CD4-positive, alpha-beta T cell treated with Interleukin-6 at 100 ng/mL for 8 hours (primary cell): ENCODE measurements around the gene OR2W3.
A peak's percentile ranks its signal among the peaks of the same experiment; 100 is the strongest.

Experiments used
- DNase-seq: peaks from one replicate; pipeline ENCODE4 v3.0.0-alpha.2; 2020; ENCODE audit warnings: mixed read lengths, low spot score

Gene OR2W3

DNA sequence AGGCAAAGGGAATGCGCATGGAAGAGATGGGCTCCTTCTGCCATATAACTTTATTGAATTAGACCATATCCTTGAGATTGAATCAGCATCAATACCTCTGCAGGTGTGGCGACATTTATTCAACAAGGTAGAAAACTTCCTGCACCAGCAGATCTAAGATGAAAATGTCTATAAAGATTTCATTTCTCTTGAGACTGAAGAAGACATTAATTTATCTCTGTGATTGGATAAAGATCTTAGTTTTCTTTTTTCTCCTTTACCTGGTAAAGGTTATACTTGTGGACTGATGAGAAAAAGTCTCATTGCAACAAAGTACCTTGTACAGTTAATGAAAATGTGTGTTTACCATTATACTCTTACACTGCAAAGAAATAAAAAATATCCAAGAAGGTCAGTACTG is 24.6 kb downstream of the OR2W3 start, which contains the start of gene OR2T8:
Gene OR2T8, plus strand, starts transcription at position 301 of the 400 bp plus-strand sequence. CDS start 766 bp downstream, outside the sequence.
- DNase-seq, result no peak

DNA sequence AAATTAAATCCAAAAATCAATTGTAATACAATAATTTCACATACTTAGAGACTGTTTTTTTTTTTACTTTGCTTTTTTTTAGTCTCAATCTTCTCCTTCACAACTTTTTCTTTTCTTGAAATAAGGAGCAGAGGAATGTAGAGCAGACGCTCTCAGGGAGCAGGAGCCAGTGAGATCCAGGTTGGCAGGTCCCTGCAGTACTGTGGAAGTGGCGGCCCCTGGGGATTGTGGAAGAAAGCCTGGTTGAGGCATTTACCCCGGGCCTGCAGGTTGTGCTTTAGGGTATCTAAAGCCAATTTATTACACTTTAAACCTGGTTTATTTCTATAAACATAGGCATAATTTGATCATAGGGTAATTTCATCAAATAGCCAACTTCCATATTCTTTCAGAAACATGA is 28.6 kb downstream of the OR2W3 start:
- no peak for DNase-seq

DNA sequence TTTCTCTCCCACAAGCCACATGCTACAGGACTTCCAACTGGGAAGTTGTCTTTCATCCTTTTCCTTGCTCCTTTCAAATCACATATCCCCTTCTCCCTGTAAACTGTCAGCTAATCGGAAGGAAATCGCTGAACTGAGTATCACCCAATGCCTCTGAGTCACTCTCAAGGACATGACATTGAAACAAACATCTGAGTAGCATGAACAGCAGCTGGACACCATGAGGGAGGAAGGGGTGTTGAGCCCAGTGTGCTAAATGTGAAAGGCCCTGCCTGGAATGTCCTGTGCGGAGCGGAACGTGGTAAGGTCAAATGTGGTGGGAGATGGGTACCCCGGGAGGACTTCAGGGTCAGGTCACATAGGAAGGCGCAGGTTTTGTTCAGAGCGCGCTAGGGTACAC is 29.5 kb downstream of the OR2W3 start, which contains the start of gene OR2AJ1:
Gene OR2AJ1, plus strand, starts transcription at position 22 of the 400 bp plus-strand sequence. CDS start 8,880 bp downstream, outside the sequence.
- no peak for DNase-seq

DNA sequence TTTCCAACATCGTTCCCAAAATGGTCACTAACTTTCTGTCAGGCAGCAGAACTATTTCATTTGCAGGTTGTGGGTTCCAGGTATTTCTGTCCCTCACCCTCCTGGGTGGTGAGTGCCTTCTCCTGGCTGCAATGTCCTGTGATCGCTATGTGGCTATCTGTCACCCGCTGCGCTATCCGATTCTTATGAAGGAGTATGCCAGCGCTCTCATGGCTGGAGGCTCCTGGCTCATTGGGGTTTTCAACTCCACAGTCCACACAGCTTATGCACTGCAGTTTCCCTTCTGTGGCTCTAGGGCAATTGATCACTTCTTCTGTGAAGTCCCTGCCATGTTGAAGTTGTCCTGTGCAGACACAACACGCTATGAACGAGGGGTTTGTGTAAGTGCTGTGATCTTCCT is 38.6 kb downstream of the OR2W3 start:
- no peak for DNase-seq

- no peak for DNase-seq
Observed at GRCh38 chr1:247935781-247936180, 40.4 kb downstream of the OR2W3 start.

DNA sequence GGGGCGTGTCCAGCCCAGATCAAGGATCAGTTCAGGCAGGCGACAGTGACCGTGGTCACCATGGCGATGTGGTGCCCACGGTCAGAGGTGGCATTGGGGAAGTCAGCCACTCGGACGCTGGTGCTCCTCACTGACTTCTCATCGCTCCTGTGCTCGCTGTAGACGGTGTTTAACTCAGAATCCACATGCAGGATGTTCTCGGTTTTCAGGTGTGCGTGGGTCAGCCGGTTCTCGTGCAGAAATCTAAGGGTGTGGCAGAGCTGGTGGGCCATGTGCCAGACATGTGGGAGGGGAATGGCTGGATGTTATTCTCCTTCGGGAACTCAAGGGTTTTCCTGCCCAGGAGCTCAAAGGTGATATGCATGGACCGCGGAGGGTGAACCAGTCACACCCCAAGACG is 41.0 kb downstream of the OR2W3 start:
- DNase-seq, result no peak

DNA sequence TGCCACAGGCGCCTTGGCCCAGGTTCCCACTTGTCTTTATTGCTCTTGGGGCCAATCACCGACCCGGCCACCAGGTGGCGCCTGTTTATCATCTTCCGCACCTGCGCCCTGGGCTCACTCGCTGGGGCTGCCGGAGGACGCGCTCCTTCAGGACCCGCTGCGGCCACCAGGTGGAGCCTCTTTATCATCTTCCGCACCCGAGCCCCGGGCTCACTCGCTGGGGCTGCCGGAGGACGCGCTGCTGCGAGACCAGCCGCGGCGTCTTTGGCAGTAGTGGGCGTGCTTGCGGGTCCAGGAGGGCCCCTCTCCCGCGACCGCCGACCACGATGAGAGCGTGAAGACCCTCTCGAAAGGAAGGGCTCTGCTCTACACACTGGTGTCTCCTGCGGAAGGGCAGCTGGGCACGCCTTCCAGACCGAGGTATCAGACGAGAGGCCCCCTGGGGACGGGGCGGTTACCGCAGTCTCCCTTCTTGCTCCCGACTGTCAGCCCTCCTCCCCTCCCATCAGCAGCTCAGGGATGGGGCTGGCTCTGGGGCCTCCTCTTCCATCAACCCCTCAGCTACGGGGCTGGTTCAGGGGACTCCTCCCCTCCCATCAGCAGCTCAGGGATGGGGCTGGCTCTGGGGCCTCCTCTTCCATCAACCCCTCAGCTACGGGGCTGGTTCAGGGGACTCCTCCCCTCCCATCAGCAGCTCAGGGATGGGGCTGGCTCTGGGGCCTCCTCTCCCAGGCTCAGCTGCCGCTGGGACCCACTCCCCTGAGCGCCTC is 41.8 kb downstream of the OR2W3 start:
- peak; percentile 82 for DNase-seq

- DNase-seq, result no peak
Observed at GRCh38 chr1:247942624-247943023, 47.2 kb downstream of the OR2W3 start.
